Nephron (organoid): ENCODE measurements around the gene DAGLA.

Experiments used
- H3K27ac Mint-ChIP-seq, 3 experiments: 2 replicates each; pipeline ENCODE4 v1.8.0; 2020; ENCODE audit warnings: mixed read lengths in 3 of 3, mild to moderate bottlenecking in 2 of 3, moderate library complexity in 1 of 3
- H3K27me3 Mint-ChIP-seq: 2 replicates; pipeline ENCODE4 v1.8.0; 2021; ENCODE audit warnings: low read depth, mild to moderate bottlenecking, moderate library complexity, mixed read lengths
- H3K36me3 Mint-ChIP-seq: 2 replicates; pipeline ENCODE4 v1.8.0; 2020; ENCODE audit warnings: low read depth, mixed read lengths
- H3K4me1 Mint-ChIP-seq: 2 replicates; pipeline ENCODE4 v1.8.0; 2020; ENCODE audit warnings: mixed read lengths
- H3K4me3 Mint-ChIP-seq, 3 experiments: 2 replicates each; pipeline ENCODE4 v1.8.0; 2020; ENCODE audit warnings: mild to moderate bottlenecking in 3 of 3, mixed read lengths in 3 of 3, moderate library complexity in 2 of 3
- H3K9me3 Mint-ChIP-seq: 2 replicates; pipeline ENCODE4 v1.8.0; 2020; ENCODE audit warnings: mixed read lengths
- CTCF ChIP-seq, 3 experiments: fragments of 200-600 bp; sonication (generic); IDR thresholded peaks; one replicate each; pipeline ENCODE4 v1.5.0; 2021; ENCODE audit warnings: antibody characterized with exemption in 3 of 3; ENCODE audit not compliant: unreplicated experiment in 3 of 3

DAGLA gene

GRCh38 chr11:61743486-61744095, 63.4 kb downstream of the DAGLA start:
- Mint-ChIP-seq H3K4me1 (peaks cover 20% of the 10 kb centered on the region), H3K4me3 (no peak overlapping the region), H3K27me3 (no peaks in the 10 kb centered on the region), H3K36me3 (peaks cover 4% of the 10 kb centered on the region), H3K27ac (no peak overlapping the region), H3K9me3 (no peaks in the 10 kb centered on the region)
- no peak for TF ChIP-seq CTCF (IDR thresholded peaks at IDR 0.05; ENCODE audit: unreplicated experiment in 3 of 3)

GRCh38 chr11:61744181-61744580, 64.0 kb downstream of the DAGLA start:
- Mint-ChIP-seq H3K4me3 (no peak overlapping the region), H3K36me3 (peaks cover 4% of the 10 kb centered on the region), H3K27me3 (peaks cover 1% of the 10 kb centered on the region), H3K4me1 (peaks cover 24% of the 10 kb centered on the region), H3K9me3 (no peaks in the 10 kb centered on the region), H3K27ac (no peak overlapping the region)
- no peak for TF ChIP-seq CTCF (IDR thresholded peaks at IDR 0.05; ENCODE audit: unreplicated experiment in 3 of 3)

GRCh38 chr11:61744609-61745156, 64.5 kb downstream of the DAGLA start:
- H3K9me3 Mint-ChIP-seq, result no peaks in the 10 kb centered on the region

GRCh38 chr11:61745781-61746441, 65.7 kb downstream of the DAGLA start:
- no peaks in the 10 kb centered on the region for H3K9me3 Mint-ChIP-seq

More at GRCh38 chr11:61744609-61745156, 64.5 kb downstream of the DAGLA start:
- TF ChIP-seq CTCF (IDR thresholded peaks at IDR 0.05; ENCODE audit: unreplicated experiment in 3 of 3), result no peak
- H3K27me3 Mint-ChIP-seq, result peaks cover 6% of the 10 kb centered on the region
- H3K4me1 Mint-ChIP-seq, result peaks cover 29% of the 10 kb centered on the region
- H3K4me3 Mint-ChIP-seq, result no peak overlapping the region
- H3K36me3 Mint-ChIP-seq, result peaks cover 4% of the 10 kb centered on the region
- no peak overlapping the region for H3K27ac Mint-ChIP-seq

GRCh38 chr11:61746442-61747191, 66.4 kb downstream of the DAGLA start:
- H3K9me3 Mint-ChIP-seq, result no peaks in the 10 kb centered on the region
- no peak overlapping the region for H3K4me3 Mint-ChIP-seq
- peaks cover 10% of the 10 kb centered on the region for H3K27me3 Mint-ChIP-seq
- peaks cover 39% of the 10 kb centered on the region for H3K4me1 Mint-ChIP-seq
- no peak for TF ChIP-seq CTCF (IDR thresholded peaks at IDR 0.05; ENCODE audit: unreplicated experiment in 3 of 3)
- peaks cover 4% of the 10 kb centered on the region for H3K36me3 Mint-ChIP-seq
- H3K27ac Mint-ChIP-seq, result peak overlapping the region; percentile 59 to 86 (median 83)

More at GRCh38 chr11:61745781-61746441, 65.7 kb downstream of the DAGLA start:
- Mint-ChIP-seq H3K27me3 (peaks cover 9% of the 10 kb centered on the region), H3K4me3 (no peak overlapping the region), H3K4me1 (peaks cover 34% of the 10 kb centered on the region), H3K27ac (peak overlapping the region; percentile 59 to 86 (median 83)), H3K36me3 (peaks cover 4% of the 10 kb centered on the region)
- no peak for TF ChIP-seq CTCF (IDR thresholded peaks at IDR 0.05; ENCODE audit: unreplicated experiment in 3 of 3)
